D721Med (cell line): ENCODE data around the gene CAMK1D.
"Not testable (repeated sequence)": the region's sequence is repeated elsewhere in the genome, so short reads cannot be mapped to it uniquely, and the experiment has no call there.

ENCODE experiments used
- DNase-seq: peaks from one replicate; pipeline ENCODE4 v3.0.0; 2011; ENCODE audit warnings: low spot score; ENCODE audit not compliant: insufficient read length
- FAIRE-seq: peaks from 2 replicates; lab custom pipeline; 2011; peaks lifted over from hg19 to GRCh38; lab: Jason Lieb, UNC
- CTCF ChIP-seq: IDR thresholded peaks from 2 replicates; pipeline ENCODE4 v1.5.1; 2012; ENCODE audit warnings: mild to moderate bottlenecking, control low read depth; ENCODE audit not compliant: insufficient read depth; ENCODE audit errors: missing control alignments

Gene CAMK1D

GRCh38 chr10:12808014-12808613 is 458.8 kb downstream of the CAMK1D start:
- DNase-seq (no peak), FAIRE-seq (no peak)
- TF ChIP-seq CTCF: no peak

GRCh38 chr10:12810046-12810445 is 460.7 kb downstream of the CAMK1D start:
- not testable (repeated sequence) for DNase-seq, FAIRE-seq

- no peak for FAIRE-seq
- DNase-seq: no peak
- no peak for TF ChIP-seq CTCF
Measured at GRCh38 chr10:12811826-12812225, 462.5 kb downstream of the CAMK1D start.

GRCh38 chr10:12812571-12812970 is 463.2 kb downstream of the CAMK1D start:
- TF ChIP-seq CTCF: no peak
- FAIRE-seq (no peak), DNase-seq (no peak)

- TF ChIP-seq CTCF: no peak
- FAIRE-seq: no peak
- DNase-seq: no peak
Measured at GRCh38 chr10:12814166-12814565, 464.8 kb downstream of the CAMK1D start.

GRCh38 chr10:12819071-12819470 is 469.7 kb downstream of the CAMK1D start:
- TF ChIP-seq CTCF: no peak
- DNase-seq: no peak
- FAIRE-seq: no peak

- DNase-seq (no peak), FAIRE-seq (no peak)
- no peak for TF ChIP-seq CTCF
Measured at GRCh38 chr10:12819656-12820055, 470.3 kb downstream of the CAMK1D start.
